Endothelial cell of umbilical vein (primary cell): ENCODE results near the gene SEPTIN11. TPM values are rescaled to one million over a fixed set of nuclear protein-coding genes. Genes with fewer than 3 reads are reported as not detected.

Experiments used
- BruUV-seq: library from RNA; stranded (reverse); fragments of 400-500 nt; replicated peaks from 2 replicates; lab custom pipeline; 2021; lab: Mats Ljungman, UMichigan
- CTCF ChIA-PET: fragments of 300-600, 350-600 bp; sonication (Branson Sonifier 250); formaldehyde crosslinking; loops from one replicate; lab custom pipeline; 2021; ENCODE audit warnings: antibody characterized with exemption, inconsistent platforms; lab: Charles Lee
- POLR2A ChIA-PET: fragments of 300-600, 350-600 bp; sonication (Branson Sonifier 250); formaldehyde crosslinking; loops from one replicate; lab custom pipeline; 2021; ENCODE audit warnings: antibody characterized with exemption, inconsistent platforms; lab: Charles Lee
- DNase-seq: peaks from one replicate; pipeline ENCODE4 v3.0.0-alpha.2; 2011; ENCODE audit warnings: low read depth, low spot score
- FAIRE-seq: peaks from 2 replicates; lab custom pipeline; 2011; peaks lifted over from hg19 to GRCh38; lab: Jason Lieb, UNC
- H2AFZ ChIP-seq: 2 replicates; pipeline ENCODE4 v1.6.0; 2012; ENCODE audit warnings: low read depth, low read length, control low read depth, inconsistent platforms
- H3K27ac ChIP-seq: 2 replicates; pipeline ENCODE4 v1.5.1; 2011; ENCODE audit warnings: low read depth, mild to moderate bottlenecking, control low read depth, low read length, moderate library complexity; ENCODE audit not compliant: insufficient read depth
- H3K27me3 ChIP-seq, 2 experiments: 2 replicates each; pipeline versions ENCODE4 v1.6.0 to v1.6.1; 2011; ENCODE audit warnings: low read length in 2 of 2, mixed read lengths in 1 of 2; ENCODE audit not compliant: control insufficient read depth in 2 of 2, insufficient read depth in 2 of 2
- H3K36me3 ChIP-seq, 2 experiments: 2 replicates in 1 of 2; 3 replicates in 1 of 2; pipeline ENCODE4 v1.5.1; 2011; ENCODE audit warnings: low read length in 2 of 2, mild to moderate bottlenecking in 1 of 2, moderate library complexity in 1 of 2; ENCODE audit not compliant: control insufficient read depth in 2 of 2, insufficient read depth in 2 of 2; ENCODE audit errors: extremely low read depth in 1 of 2
- H3K4me1 ChIP-seq: 3 replicates; pipeline ENCODE4 v1.5.1; 2011; ENCODE audit warnings: mild to moderate bottlenecking, low read length; ENCODE audit not compliant: control insufficient read depth, insufficient read depth; ENCODE audit errors: extremely low read depth
- H3K4me2 ChIP-seq: 2 replicates; pipeline ENCODE4 v1.6.1; 2011; ENCODE audit warnings: low read length, control low read depth, mixed read lengths; ENCODE audit not compliant: insufficient read depth
- H3K4me3 ChIP-seq, 3 experiments: fragments of 200-600 bp in 1 of 3; sonication (generic), shearing (Covaris generic) in 1 of 3; replicated peaks in 1 of 3; 2 replicates each; pipeline ENCODE4 v1.5.1; 2011 to 2016; ENCODE audit warnings: control low read depth in 3 of 3, low read length in 3 of 3, mild to moderate bottlenecking in 2 of 3, inconsistent platforms in 1 of 3, low read depth in 1 of 3, moderate library complexity in 1 of 3; ENCODE audit not compliant: insufficient read depth in 1 of 3
- H3K79me2 ChIP-seq: 2 replicates; pipeline ENCODE4 v1.6.0; 2012; ENCODE audit warnings: low read length, inconsistent platforms; ENCODE audit not compliant: control insufficient read depth, insufficient read depth
- H3K9ac ChIP-seq: replicated peaks from 2 replicates; pipeline ENCODE3; 2011; ENCODE audit warnings: low read length, control low read depth; ENCODE audit not compliant: insufficient read depth; ENCODE audit errors: extremely low read depth
- H3K9me1 ChIP-seq: replicated peaks from 3 replicates; pipeline ENCODE4 v1.6.0; 2011; ENCODE audit warnings: mild to moderate bottlenecking, low read length; ENCODE audit not compliant: control insufficient read depth, insufficient read depth; ENCODE audit errors: extremely low read depth
- H3K9me3 ChIP-seq: replicated peaks from 2 replicates; pipeline ENCODE4 v1.5.1; 2012; ENCODE audit warnings: low read length, inconsistent platforms; ENCODE audit not compliant: control insufficient read depth, insufficient read depth
- H4K20me1 ChIP-seq: replicated peaks from 2 replicates; pipeline ENCODE3; 2011; ENCODE audit warnings: mild to moderate bottlenecking, low read length; ENCODE audit not compliant: control insufficient read depth, insufficient read depth; ENCODE audit errors: extremely low read depth
- EZH2 ChIP-seq: IDR thresholded peaks from 2 replicates; pipeline ENCODE4 v1.6.1; 2012; ENCODE audit warnings: borderline replicate concordance, low read depth, mild to moderate bottlenecking, moderate library complexity, low read length, inconsistent platforms; ENCODE audit not compliant: severe bottlenecking
- FOS ChIP-seq: IDR thresholded peaks from 2 replicates; pipeline ENCODE4 v1.6.1; 2011; ENCODE audit warnings: mild to moderate bottlenecking, low read length, moderate library complexity, borderline replicate concordance; ENCODE audit not compliant: insufficient read depth
- GATA2 ChIP-seq: IDR thresholded peaks from 2 replicates; pipeline ENCODE4 v1.7.0; 2011; ENCODE audit warnings: low read depth, mild to moderate bottlenecking, moderate library complexity, mixed read lengths, low read length; ENCODE audit not compliant: insufficient read length, insufficient read depth
- JUN ChIP-seq: IDR thresholded peaks from 2 replicates; pipeline ENCODE4 v1.6.1; 2011; ENCODE audit warnings: borderline replicate concordance, low read depth; ENCODE audit not compliant: insufficient read length, insufficient read depth
- MYC ChIP-seq: IDR thresholded peaks from one replicate; pipeline ENCODE4 v1.6.1; 2011; ENCODE audit warnings: mild to moderate bottlenecking, low read depth, low read length
- POLR2A ChIP-seq: IDR thresholded peaks from 2 replicates; pipeline ENCODE4 v1.6.1; 2012; ENCODE audit warnings: low read depth, mild to moderate bottlenecking, control low read depth, low read length
- POLR2AphosphoS5 ChIP-seq: IDR thresholded peaks from 2 replicates; pipeline ENCODE4 v1.6.1; 2012; ENCODE audit warnings: low read depth, mild to moderate bottlenecking, control low read depth, low read length, moderate library complexity; ENCODE audit not compliant: insufficient read depth
- dilution Hi-C: fragments of 300-500 bp; cut with MboI; formaldehyde crosslinking; loops from one replicate; pipeline ENCODE4 v1.15.0; 2019; ENCODE audit warnings: low sequenced_read_pairs; ENCODE audit not compliant: extremely low pct_ligation_motif_present
- intact Hi-C: fragments of 100-400 bp; cut with micrococcal nuclease; formaldehyde crosslinking; loops from one replicate; pipeline ENCODE4 v1.10.0; 2022
- polyA plus RNA-seq, 4 experiments: library from polyadenylated mRNA; depleted of rRNA in 3 of 4; stranded (reverse) in 3 of 4; unstranded in 1 of 4; fragments of >200 nt; gene quantifications; 2 replicates each; pipeline versions ENCODE4 v1.2.1 to v1.2.3, GENCODE V29; 2011 to 2012; ENCODE audit warnings: missing spikeins in 1 of 4
- total RNA-seq: library from RNA; stranded (reverse); gene quantifications from 2 replicates; pipeline ENCODE4 v1.2.3, GENCODE V29; 2021
- TF ChIP-seq, protein P1 (sequence below): IDR thresholded peaks from 2 replicates; pipeline ENCODE4 v1.6.1; 2011; ENCODE audit not compliant: insufficient read depth, insufficient read length
- TF ChIP-seq, protein P2 (sequence below), 2 donors: IDR thresholded peaks; 1 replicate in 1 of 2; 2 replicates in 1 of 2; pipeline ENCODE4 v1.5.1; 2011; ENCODE audit warnings: low read length in 2 of 2, mild to moderate bottlenecking in 2 of 2, moderate library complexity in 2 of 2, control low read depth in 1 of 2, inconsistent platforms in 1 of 2, low read depth in 1 of 2; ENCODE audit not compliant: insufficient read depth in 1 of 2; ENCODE audit errors: extremely low read depth in 1 of 2

SEPTIN11 gene
- total and polyA plus RNA-seq, 2 donors (not counting 3 experiments of a cell fraction or from before 2014, with no cell fraction given): 69.4 to 202 TPM

- TF ChIP-seq POLR2AphosphoS5 (no peak), JUN (no peak), POLR2A (no peak), EZH2 (no peak), FOS (no peak), MYC (no peak), GATA2 (no peak)
- TF ChIP-seq, protein P1, sequence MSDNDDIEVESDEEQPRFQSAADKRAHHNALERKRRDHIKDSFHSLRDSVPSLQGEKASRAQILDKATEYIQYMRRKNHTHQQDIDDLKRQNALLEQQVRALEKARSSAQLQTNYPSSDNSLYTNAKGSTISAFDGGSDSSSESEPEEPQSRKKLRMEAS: no peak
- TF ChIP-seq, protein P2, sequence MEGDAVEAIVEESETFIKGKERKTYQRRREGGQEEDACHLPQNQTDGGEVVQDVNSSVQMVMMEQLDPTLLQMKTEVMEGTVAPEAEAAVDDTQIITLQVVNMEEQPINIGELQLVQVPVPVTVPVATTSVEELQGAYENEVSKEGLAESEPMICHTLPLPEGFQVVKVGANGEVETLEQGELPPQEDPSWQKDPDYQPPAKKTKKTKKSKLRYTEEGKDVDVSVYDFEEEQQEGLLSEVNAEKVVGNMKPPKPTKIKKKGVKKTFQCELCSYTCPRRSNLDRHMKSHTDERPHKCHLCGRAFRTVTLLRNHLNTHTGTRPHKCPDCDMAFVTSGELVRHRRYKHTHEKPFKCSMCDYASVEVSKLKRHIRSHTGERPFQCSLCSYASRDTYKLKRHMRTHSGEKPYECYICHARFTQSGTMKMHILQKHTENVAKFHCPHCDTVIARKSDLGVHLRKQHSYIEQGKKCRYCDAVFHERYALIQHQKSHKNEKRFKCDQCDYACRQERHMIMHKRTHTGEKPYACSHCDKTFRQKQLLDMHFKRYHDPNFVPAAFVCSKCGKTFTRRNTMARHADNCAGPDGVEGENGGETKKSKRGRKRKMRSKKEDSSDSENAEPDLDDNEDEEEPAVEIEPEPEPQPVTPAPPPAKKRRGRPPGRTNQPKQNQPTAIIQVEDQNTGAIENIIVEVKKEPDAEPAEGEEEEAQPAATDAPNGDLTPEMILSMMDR (IDR thresholded peaks at IDR 0.05; ENCODE audit: extremely low read depth in 1 of 2, insufficient read depth in 1 of 2, low read depth in 1 of 2, low read length in 2 of 2): no peak
- FAIRE-seq (no peak), DNase-seq (no peak)
- no TSS peak for BruUV-seq
- ChIA-PET CTCF (no interaction called here), POLR2A (no interaction called here)
- intact Hi-C loops: no loop called here
- peaks cover 27 to 40% of the 10 kb centered on the region in 2 experiments for H3K27me3 ChIP-seq
- H3K79me2 ChIP-seq: no peaks in the 10 kb centered on the region
- H3K9me1 ChIP-seq: no peaks in the 10 kb centered on the region
- H3K36me3 ChIP-seq: no peaks in the 10 kb centered on the region
- H3K9me3 ChIP-seq: no peaks in the 10 kb centered on the region
- H2AFZ ChIP-seq: no peak overlapping the region
- peaks cover 4% of the 10 kb centered on the region for H3K4me1 ChIP-seq
- H3K4me2 ChIP-seq: no peak overlapping the region
- H3K4me3 ChIP-seq: no peak overlapping the region
- H3K9ac ChIP-seq: no peak overlapping the region
- H4K20me1 ChIP-seq: no peaks in the 10 kb centered on the region
- no peak overlapping the region for H3K27ac ChIP-seq
- dilution Hi-C loops: no loop called here
Observed at GRCh38 chr4:76902233-76902890, 47.2 kb upstream of the SEPTIN11 start.
